Lung (tissue), 12 donors: ENCODE data around the gene CALD1. TPM values are rescaled to one million over a fixed set of nuclear protein-coding genes. Genes with fewer than 3 reads are reported as not detected.

Source experiments
- ATAC-seq: fragments of 200-7000 bp; cut with Tn5 transposase; one replicate; pipeline ENCODE4 v1.9.1; 2020; ENCODE audit warnings: moderate number of reproducible peaks; ENCODE audit not compliant: insufficient read depth, low FRiP score
- DNase-seq, 3 donors: peaks; one replicate each; pipeline ENCODE4 v3.0.0-alpha.2; 2013 to 2017
- H3K27ac ChIP-seq, 2 donors: one replicate each; pipeline ENCODE4 v1.5.1; 2013; ENCODE audit warnings: mild to moderate bottlenecking in 2 of 2, moderate library complexity in 2 of 2, control low read depth in 1 of 2, inconsistent platforms in 1 of 2, low read depth in 1 of 2, low read length in 1 of 2
- H3K27me3 ChIP-seq, 3 donors: one replicate each; pipeline ENCODE4 v1.5.1; 2013; ENCODE audit warnings: low read length in 2 of 3; ENCODE audit not compliant: control insufficient read depth in 3 of 3, insufficient read depth in 3 of 3
- H3K36me3 ChIP-seq, 4 donors: one replicate each; pipeline ENCODE4 v1.5.1; 2013; ENCODE audit warnings: low read length in 4 of 4, mild to moderate bottlenecking in 1 of 4, moderate library complexity in 1 of 4; ENCODE audit not compliant: control insufficient read depth in 4 of 4, insufficient read depth in 4 of 4
- H3K4me1 ChIP-seq, 5 donors: one replicate each; pipeline ENCODE4 v1.5.1; 2013; ENCODE audit warnings: low read length in 5 of 5, mild to moderate bottlenecking in 2 of 5, moderate library complexity in 1 of 5; ENCODE audit not compliant: control insufficient read depth in 5 of 5, insufficient read depth in 5 of 5
- H3K4me3 ChIP-seq: one replicate; pipeline ENCODE4 v1.5.1; 2013; ENCODE audit warnings: mild to moderate bottlenecking, control low read depth, moderate library complexity
- H3K9ac ChIP-seq, 2 donors: one replicate each; pipeline ENCODE4 v1.5.1; 2013; ENCODE audit warnings: low read length in 2 of 2, control low read depth in 1 of 2; ENCODE audit not compliant: insufficient read depth in 1 of 2
- H3K9me3 ChIP-seq, 4 donors: one replicate each; pipeline ENCODE4 v1.5.1; 2013; ENCODE audit warnings: low read length in 3 of 4, mild to moderate bottlenecking in 1 of 4, moderate library complexity in 1 of 4; ENCODE audit not compliant: control insufficient read depth in 4 of 4, insufficient read depth in 3 of 4
- CTCF ChIP-seq: IDR thresholded peaks from 2 replicates; pipeline ENCODE4 v1.5.1; 2012; ENCODE audit warnings: mild to moderate bottlenecking; ENCODE audit errors: control extremely low read depth, extremely low read depth
- WGBS, 2 donors: extraction: QIAGEN DNeasy Blood & Tissue Kit; methylation state at CpG; one replicate each; pipeline ENCODE4 v1.1.7; 2013; 5-methylcytosine and 5-hydroxymethylcytosine counted together
- polyA plus RNA-seq, 2 donors: library from polyadenylated mRNA; stranded (reverse); fragments of 200-250 nt; gene quantifications; one replicate each; pipeline ENCODE4 v1.2.1, GENCODE V29; 2013
- total RNA-seq, 2 donors: library from RNA; depleted of rRNA in 1 of 2; stranded (reverse); fragments of >200 nt in 1 of 2; gene quantifications; one replicate each; pipeline ENCODE4 v1.2.1, GENCODE V29; 2014 to 2021
- donor health status: control.
- donor health status: control.
- donor health status: Bipolar disorder and iron deficiency.
- donor health status: healthy.
- donor health status: DM: yes; HTN: yes; CAD: no.

Gene CALD1
- total and polyA plus RNA-seq, 4 donors, result 56.4 to 173 (median 92.0) TPM

DNA sequence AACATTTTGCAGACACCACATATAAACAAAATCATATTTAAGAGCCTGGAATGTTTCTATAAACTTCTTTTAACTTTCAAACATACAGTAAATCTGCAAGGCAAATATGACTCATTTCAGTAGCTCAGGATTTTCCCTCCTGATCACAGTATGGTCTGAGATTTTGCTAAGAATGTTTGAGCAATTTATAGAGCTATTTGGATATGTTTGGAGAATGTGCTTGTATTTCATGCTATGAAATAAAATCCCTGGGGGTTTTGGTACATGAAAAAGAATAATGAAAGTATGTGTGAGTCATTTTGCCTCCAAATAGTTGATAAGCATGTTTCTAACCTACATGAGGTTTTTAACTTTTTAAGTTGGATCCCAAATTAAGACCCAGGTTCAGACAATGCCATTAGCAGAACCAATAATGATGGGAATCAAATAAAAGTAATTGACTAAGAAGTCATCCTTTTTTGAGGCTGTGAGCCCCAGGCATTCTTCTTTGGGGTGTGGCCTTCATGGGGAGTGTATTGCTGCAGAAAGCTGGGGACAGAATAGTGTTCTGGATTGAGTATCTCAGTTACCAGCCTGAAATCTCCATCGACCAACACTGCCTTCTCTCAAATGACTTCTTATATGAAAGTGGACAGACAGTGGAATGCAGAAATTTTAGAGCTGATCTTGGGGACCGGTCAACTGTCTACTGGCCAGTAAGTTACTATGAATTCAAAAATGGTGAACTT is 140.8 kb downstream of the CALD1 start:
- ATAC-seq (no peak), DNase-seq (no peak)
- no peak overlapping the region for H3K4me3 ChIP-seq
- peaks cover 0 to 30% (median 6%) of the 10 kb centered on the region in 5 donors for H3K4me1 ChIP-seq
- no peaks in the 10 kb centered on the region for H3K9me3 ChIP-seq
- peaks cover 0 to 7% (median 2%) of the 10 kb centered on the region in 4 donors for H3K36me3 ChIP-seq
- 87 to 93% methylated on average over 2 of the region's 2 CpGs for WGBS, 2 donors
- H3K27ac ChIP-seq, result peak overlapping the region in 1 of 2 donors; percentile 21
- H3K9ac ChIP-seq, result no peak overlapping the region
- H3K27me3 ChIP-seq, result no peaks in the 10 kb centered on the region
- TF ChIP-seq CTCF, result no peak

GRCh38 chr7:134922720-134923704 is 143.6 kb downstream of the CALD1 start:
- TF ChIP-seq CTCF, result no peak
- Histone ChIP-seq H3K4me3 (no peak overlapping the region), H3K36me3 (peaks cover 0 to 6% (median 3%) of the 10 kb centered on the region in 4 donors), H3K27ac (no peak overlapping the region), H3K27me3 (no peaks in the 10 kb centered on the region), H3K4me1 (peaks cover 0 to 29% (median 6%) of the 10 kb centered on the region in 5 donors), H3K9me3 (no peaks in the 10 kb centered on the region), H3K9ac (no peak overlapping the region)
- no peak for ATAC-seq
- WGBS, 2 donors, result 88 to 90% methylated on average over 5 of the region's 5 CpGs
- no peak for DNase-seq

- DNase-seq (no peak), ATAC-seq (no peak)
- Histone ChIP-seq H3K9me3 (no peaks in the 10 kb centered on the region), H3K27me3 (no peaks in the 10 kb centered on the region), H3K36me3 (peaks cover 3 to 10% (median 4%) of the 10 kb centered on the region in 4 donors), H3K9ac (no peak overlapping the region), H3K4me3 (no peak overlapping the region), H3K4me1 (peaks cover 0 to 12% (median 0%) of the 10 kb centered on the region in 5 donors), H3K27ac (no peak overlapping the region)
- TF ChIP-seq CTCF, result no peak
- 80 to 88% methylated on average over 5 of the region's 5 CpGs for WGBS, 2 donors
These were observed 146.3 kb downstream of the CALD1 start for GRCh38 chr7:134925766-134926165.
